GM12865 (cell line): ENCODE measurements around the gene EFCAB9.

ENCODE experiments used
- DNase-seq: peaks from one replicate; pipeline ENCODE4 v3.0.0; 2010; ENCODE audit warnings: low read depth
- H3K4me3 ChIP-seq: 2 replicates; pipeline ENCODE4 v1.5.1; 2011; ENCODE audit warnings: mild to moderate bottlenecking, low read depth, low read length, control low read depth
- CTCF ChIP-seq: IDR thresholded peaks from 2 replicates; pipeline ENCODE4 v1.5.1; 2011; ENCODE audit warnings: low read length, control low read depth, low read depth, inconsistent platforms; ENCODE audit not compliant: insufficient read depth; ENCODE audit errors: missing control alignments

Gene EFCAB9

GRCh38 chr5:172159016-172159415, 35.0 kb upstream of the EFCAB9 start:
- DNase-seq: no peak
- no peak for TF ChIP-seq CTCF

DNA sequence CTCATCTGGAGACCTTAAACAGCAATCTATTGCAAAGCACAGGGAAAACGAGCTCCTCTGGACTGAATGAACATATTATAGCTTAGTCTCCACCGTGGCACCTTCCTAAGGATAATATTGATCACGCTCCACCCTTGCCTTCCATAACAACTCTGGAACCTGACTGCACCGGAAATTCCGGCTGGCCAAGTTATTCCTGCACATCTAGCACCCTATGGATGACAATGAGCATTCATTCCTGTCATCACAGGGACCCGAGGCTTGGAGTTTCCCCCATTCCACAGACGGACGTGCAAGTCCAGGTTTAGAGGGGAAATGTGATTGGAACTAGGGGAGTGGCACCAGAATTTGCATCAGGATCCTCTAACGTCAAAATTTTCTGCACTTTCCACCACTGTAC, 33.5 kb upstream of the EFCAB9 start:
- H3K4me3 ChIP-seq: no peak overlapping the region
- no peak for TF ChIP-seq CTCF
- no peak for DNase-seq

More at GRCh38 chr5:172159016-172159415, 35.0 kb upstream of the EFCAB9 start:
- no peak overlapping the region for H3K4me3 ChIP-seq

DNA sequence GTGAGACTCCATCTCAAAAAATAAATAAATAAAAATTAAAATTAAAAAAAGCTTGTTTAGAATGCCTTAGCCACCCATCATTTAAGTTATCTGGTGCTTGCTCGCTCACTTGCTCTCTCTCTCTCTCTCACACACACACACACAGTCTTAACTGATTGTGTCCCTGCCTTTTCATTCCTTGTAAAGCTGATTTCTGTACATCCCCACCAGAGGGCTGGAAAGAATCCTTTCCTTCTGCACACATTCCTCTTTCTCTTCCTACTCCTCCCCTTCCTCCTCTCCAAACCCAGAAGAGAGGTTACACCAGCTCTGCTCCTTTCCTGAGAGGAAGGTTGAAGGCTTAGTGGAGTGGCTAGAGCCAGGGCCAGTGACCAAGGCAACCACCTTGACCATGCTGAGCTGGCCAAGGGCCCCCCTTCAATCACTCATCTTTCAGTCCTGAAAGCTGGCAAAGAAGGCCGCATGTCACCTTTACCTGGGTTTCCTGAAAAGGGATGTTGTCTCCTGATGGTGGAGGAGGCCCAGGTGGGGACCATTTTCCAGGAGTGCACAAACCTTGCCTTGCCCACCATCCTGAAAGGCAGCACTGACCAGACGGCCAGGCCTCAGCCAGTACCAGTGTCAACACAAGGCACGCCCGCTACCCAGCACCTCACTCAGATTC, 31.5 kb upstream of the EFCAB9 start:
- TF ChIP-seq CTCF: no peak
- no peak for DNase-seq

GRCh38 chr5:172162987-172163343, 31.0 kb upstream of the EFCAB9 start:
- no peak overlapping the region for H3K4me3 ChIP-seq
- no peak for DNase-seq
- TF ChIP-seq CTCF: no peak

More for the DNA sequence above, 31.5 kb upstream of the EFCAB9 start:
- no peak overlapping the region for H3K4me3 ChIP-seq

DNA sequence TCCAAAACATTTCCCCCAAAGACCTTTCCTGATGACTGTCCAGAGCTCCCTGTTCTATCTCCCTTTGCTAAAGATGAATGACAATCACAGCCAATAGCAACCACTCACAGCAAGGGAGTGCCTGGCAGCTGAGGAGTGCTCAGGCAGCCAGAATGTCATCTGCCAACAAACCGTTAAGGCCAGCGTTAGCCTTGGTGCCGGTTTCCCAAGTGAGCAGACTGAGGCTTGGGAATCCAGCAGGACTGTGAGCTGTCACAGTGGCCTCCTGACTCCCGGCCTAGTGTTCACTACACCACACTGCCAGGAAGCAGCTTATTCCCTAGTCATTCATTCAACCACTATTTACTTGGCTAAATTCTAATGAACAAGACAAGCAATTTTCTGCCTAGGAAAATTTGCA, 30.6 kb upstream of the EFCAB9 start:
- no peak overlapping the region for H3K4me3 ChIP-seq
- TF ChIP-seq CTCF: no peak
- DNase-seq: no peak

GRCh38 chr5:172164769-172165212, 29.2 kb upstream of the EFCAB9 start:
- no peak for TF ChIP-seq CTCF
- no peak for DNase-seq
- no peak overlapping the region for H3K4me3 ChIP-seq

GRCh38 chr5:172165465-172165864, 28.5 kb upstream of the EFCAB9 start:
- TF ChIP-seq CTCF: no peak
- DNase-seq: peak; percentile 42
- H3K4me3 ChIP-seq: no peak overlapping the region
